Ovary (tissue), 3 donors: ENCODE data around the gene PSMB3.

Source experiments
- CTCF ChIP-seq, 3 donors: fragments of 450-650 bp in 2 of 3; fragments of 200-600 bp in 1 of 3; IDR thresholded peaks; one replicate each; pipeline versions ENCODE4 v1.5.1 to v1.8.0; 2016 to 2022; ENCODE audit warnings: antibody characterized with exemption in 3 of 3, mild to moderate bottlenecking in 1 of 3
- EP300 ChIP-seq: sonication (generic); formaldehyde crosslinking; IDR thresholded peaks from one replicate; pipeline ENCODE4 v1.6.1; 2017; ENCODE audit warnings: antibody characterized with exemption
- POLR2A ChIP-seq: fragments of 450-650 bp; IDR thresholded peaks from one replicate; pipeline ENCODE4 v1.6.1; 2017; ENCODE audit warnings: antibody characterized with exemption, mild to moderate bottlenecking, moderate library complexity
- donor health status: DM: no; HTN: no; CAD: no.

GRCh38 chr17:38742411-38743308, 9.9 kb upstream of the PSMB3 start:
- TF ChIP-seq CTCF (IDR thresholded peaks at IDR 0.05), result no peak
- TF ChIP-seq EP300, result no peak
- TF ChIP-seq POLR2A, result no peak
